ACC112 (cell line): Measurements from ENCODE around the gene FEM1C.

Experiments
- H2AFZ ChIP-seq: fragments of 200-600 bp; sonication (generic); one replicate; pipeline ENCODE4 v1.6.0; 2017; ENCODE audit warnings: antibody characterized with exemption, low read length; ENCODE audit not compliant: unreplicated experiment
- H3K27ac ChIP-seq: fragments of 200-600 bp; sonication (generic); 2 replicates; pipeline ENCODE4 v1.5.1; 2014; ENCODE audit warnings: low read depth, mild to moderate bottlenecking, antibody characterized with exemption, low read length, moderate library complexity
- H3K27me3 ChIP-seq: fragments of 200-600 bp; sonication (generic); 2 replicates; pipeline ENCODE4 v1.6.1; 2014; ENCODE audit warnings: mild to moderate bottlenecking, antibody characterized with exemption, low read length, moderate library complexity, mixed read lengths; ENCODE audit not compliant: insufficient read depth
- H3K36me3 ChIP-seq: fragments of 200-600 bp; sonication (generic); 2 replicates; pipeline ENCODE4 v1.6.1; 2016; ENCODE audit warnings: mild to moderate bottlenecking, antibody characterized with exemption, low read length, moderate library complexity, mixed read lengths; ENCODE audit not compliant: insufficient read depth
- H3K4me1 ChIP-seq: fragments of 200-600 bp; sonication (generic); one replicate; pipeline ENCODE4 v1.6.1; 2016; ENCODE audit warnings: low read length, mixed read lengths; ENCODE audit not compliant: insufficient read depth, unreplicated experiment, control insufficient read depth
- H3K4me3 ChIP-seq: fragments of 200-600 bp; sonication (generic); 2 replicates; pipeline ENCODE4 v1.5.1; 2014; ENCODE audit warnings: mild to moderate bottlenecking, low read depth, low read length
- H3K79me2 ChIP-seq: fragments of 200-600 bp; sonication (generic); one replicate; pipeline ENCODE4 v1.6.0; 2016; ENCODE audit warnings: low read length; ENCODE audit not compliant: control insufficient read depth, unreplicated experiment, insufficient read depth

FEM1C gene

GRCh38 chr5:115578657-115579056, 34.1 kb upstream of the FEM1C start:
- Histone ChIP-seq H3K4me3 (no peak overlapping the region), H3K36me3 (peaks cover 22% of the 10 kb centered on the region), H3K79me2 (peaks cover 20% of the 10 kb centered on the region), H2AFZ (no peak overlapping the region), H3K4me1 (peaks cover 52% of the 10 kb centered on the region), H3K27ac (no peak overlapping the region), H3K27me3 (no peaks in the 10 kb centered on the region)

- Histone ChIP-seq H3K4me3 (no peak overlapping the region), H3K79me2 (peaks cover 16% of the 10 kb centered on the region), H3K27me3 (no peaks in the 10 kb centered on the region), H2AFZ (no peak overlapping the region), H3K4me1 (peaks cover 54% of the 10 kb centered on the region), H3K36me3 (peaks cover 22% of the 10 kb centered on the region), H3K27ac (peak overlapping the region; percentile 28)
Measured at GRCh38 chr5:115577741-115578140, 33.2 kb upstream of the FEM1C start.

GRCh38 chr5:115577329-115577728, 32.8 kb upstream of the FEM1C start:
- H3K79me2 ChIP-seq: peaks cover 12% of the 10 kb centered on the region
- peaks cover 58% of the 10 kb centered on the region for H3K4me1 ChIP-seq
- H3K27me3 ChIP-seq: no peaks in the 10 kb centered on the region
- peaks cover 22% of the 10 kb centered on the region for H3K36me3 ChIP-seq
- no peak overlapping the region for H3K4me3 ChIP-seq
- H2AFZ ChIP-seq: no peak overlapping the region
- peak overlapping the region; percentile 28 for H3K27ac ChIP-seq

GRCh38 chr5:115575167-115576070, 30.8 kb upstream of the FEM1C start:
- H3K27ac ChIP-seq: peak overlapping the region; percentile 58
- peaks cover 15% of the 10 kb centered on the region; the same call in 1 of the 2 replicates for H3K36me3 ChIP-seq
- no peak overlapping the region; the same call in 1 of the 2 replicates for H3K4me3 ChIP-seq
- H2AFZ ChIP-seq: no peak overlapping the region
- no peaks in the 10 kb centered on the region for H3K27me3 ChIP-seq
- H3K79me2 ChIP-seq: peaks cover 9% of the 10 kb centered on the region
- peaks cover 54% of the 10 kb centered on the region for H3K4me1 ChIP-seq

DNA sequence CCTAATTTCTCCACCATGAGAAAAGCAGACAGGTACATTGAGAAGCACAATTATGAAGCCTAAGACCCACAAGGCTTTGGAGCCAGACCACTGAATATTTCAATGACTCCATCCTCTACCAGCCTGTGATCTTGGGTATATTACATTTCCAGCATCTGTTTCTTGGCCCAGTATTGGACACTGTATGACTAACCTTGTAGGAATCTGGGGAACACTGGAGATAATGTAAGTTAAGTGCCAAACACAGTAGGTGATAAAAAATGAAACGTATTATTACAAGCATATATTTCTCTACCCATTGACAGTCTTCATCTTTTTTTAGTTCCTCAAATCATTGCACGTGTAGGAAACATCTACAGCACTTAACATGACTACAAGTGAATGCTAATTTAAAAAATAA, 28.6 kb upstream of the FEM1C start:
- Histone ChIP-seq H3K4me1 (peaks cover 41% of the 10 kb centered on the region), H3K79me2 (no peaks in the 10 kb centered on the region), H3K4me3 (no peak overlapping the region), H2AFZ (no peak overlapping the region), H3K27me3 (no peaks in the 10 kb centered on the region), H3K36me3 (peaks cover 4% of the 10 kb centered on the region; the same call in 1 of the 2 replicates), H3K27ac (no peak overlapping the region)

- Histone ChIP-seq H3K27me3 (no peaks in the 10 kb centered on the region), H2AFZ (no peak overlapping the region), H3K36me3 (no peaks in the 10 kb centered on the region), H3K79me2 (no peaks in the 10 kb centered on the region), H3K4me3 (no peak overlapping the region), H3K4me1 (peaks cover 35% of the 10 kb centered on the region), H3K27ac (no peak overlapping the region)
Measured at GRCh38 chr5:115571441-115571878, 26.9 kb upstream of the FEM1C start.

GRCh38 chr5:115568668-115569067, 24.1 kb upstream of the FEM1C start:
- H3K27me3 ChIP-seq: no peaks in the 10 kb centered on the region
- no peaks in the 10 kb centered on the region for H3K79me2 ChIP-seq
- no peaks in the 10 kb centered on the region for H3K36me3 ChIP-seq
- no peak overlapping the region for H2AFZ ChIP-seq
- peaks cover 13% of the 10 kb centered on the region for H3K4me1 ChIP-seq
- H3K27ac ChIP-seq: no peak overlapping the region
- no peak overlapping the region for H3K4me3 ChIP-seq

- Histone ChIP-seq H3K27me3 (no peaks in the 10 kb centered on the region), H3K79me2 (no peaks in the 10 kb centered on the region), H3K36me3 (no peaks in the 10 kb centered on the region), H3K27ac (no peak overlapping the region), H3K4me1 (peaks cover 1% of the 10 kb centered on the region), H2AFZ (no peak overlapping the region), H3K4me3 (no peak overlapping the region)
Measured at GRCh38 chr5:115565233-115565632, 20.7 kb upstream of the FEM1C start.

DNA sequence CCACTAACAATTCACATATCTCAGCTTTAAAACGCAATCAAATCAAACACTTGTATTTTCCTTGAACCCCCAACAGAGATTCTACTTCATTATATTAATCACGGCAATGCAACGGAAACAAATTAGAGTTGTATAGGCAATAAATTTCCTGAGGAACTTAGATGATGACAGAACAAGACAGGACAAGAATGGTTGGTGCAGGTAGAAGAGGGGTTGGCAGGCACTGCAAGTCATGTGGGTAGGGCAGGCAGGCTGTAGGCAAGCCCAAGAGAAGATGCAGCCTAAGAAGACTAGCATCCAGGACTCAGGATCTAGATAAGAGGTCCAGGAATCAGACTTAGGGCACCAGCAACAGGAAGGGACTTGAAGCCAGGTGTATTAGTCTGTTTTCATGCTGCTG, 16.6 kb upstream of the FEM1C start:
- Histone ChIP-seq H3K27me3 (no peaks in the 10 kb centered on the region), H2AFZ (no peak overlapping the region), H3K79me2 (no peaks in the 10 kb centered on the region), H3K36me3 (no peaks in the 10 kb centered on the region), H3K27ac (no peak overlapping the region), H3K4me1 (peaks cover 31% of the 10 kb centered on the region), H3K4me3 (no peak overlapping the region)

DNA sequence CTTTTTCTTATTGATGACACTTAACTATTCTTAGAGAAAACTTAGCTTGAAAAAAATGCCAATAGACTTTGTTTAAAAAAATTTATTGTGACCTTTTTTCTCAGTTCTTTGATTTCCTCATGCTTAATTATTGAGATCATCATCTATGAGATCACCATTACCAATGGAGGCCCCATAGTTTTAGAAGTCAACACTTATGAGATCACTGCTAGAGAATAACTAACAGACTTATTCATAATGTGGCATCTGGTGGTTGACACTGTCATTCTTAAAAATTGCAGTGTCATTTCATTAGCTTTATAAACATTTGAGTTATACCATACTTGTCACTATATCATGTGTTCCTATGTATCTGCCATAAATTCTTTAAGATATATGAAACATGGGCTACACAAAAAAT, 14.9 kb upstream of the FEM1C start:
- Histone ChIP-seq H3K27me3 (no peaks in the 10 kb centered on the region), H3K79me2 (no peaks in the 10 kb centered on the region), H3K27ac (peak overlapping the region; percentile 81), H2AFZ (peak overlapping the region; percentile 21), H3K4me3 (no peak overlapping the region), H3K4me1 (peaks cover 31% of the 10 kb centered on the region), H3K36me3 (no peaks in the 10 kb centered on the region)

- peak overlapping the region; percentile 81 for H3K27ac ChIP-seq
- H3K36me3 ChIP-seq: no peaks in the 10 kb centered on the region
- no peaks in the 10 kb centered on the region for H3K27me3 ChIP-seq
- no peaks in the 10 kb centered on the region for H3K79me2 ChIP-seq
- peak overlapping the region; percentile 28 for H2AFZ ChIP-seq
- no peak overlapping the region for H3K4me3 ChIP-seq
- H3K4me1 ChIP-seq: peaks cover 31% of the 10 kb centered on the region
Measured at GRCh38 chr5:115558388-115558956, 13.9 kb upstream of the FEM1C start.
